ENCODE measurements around the gene SPATA17.

- TF ChIP-seq, protein P1, sequence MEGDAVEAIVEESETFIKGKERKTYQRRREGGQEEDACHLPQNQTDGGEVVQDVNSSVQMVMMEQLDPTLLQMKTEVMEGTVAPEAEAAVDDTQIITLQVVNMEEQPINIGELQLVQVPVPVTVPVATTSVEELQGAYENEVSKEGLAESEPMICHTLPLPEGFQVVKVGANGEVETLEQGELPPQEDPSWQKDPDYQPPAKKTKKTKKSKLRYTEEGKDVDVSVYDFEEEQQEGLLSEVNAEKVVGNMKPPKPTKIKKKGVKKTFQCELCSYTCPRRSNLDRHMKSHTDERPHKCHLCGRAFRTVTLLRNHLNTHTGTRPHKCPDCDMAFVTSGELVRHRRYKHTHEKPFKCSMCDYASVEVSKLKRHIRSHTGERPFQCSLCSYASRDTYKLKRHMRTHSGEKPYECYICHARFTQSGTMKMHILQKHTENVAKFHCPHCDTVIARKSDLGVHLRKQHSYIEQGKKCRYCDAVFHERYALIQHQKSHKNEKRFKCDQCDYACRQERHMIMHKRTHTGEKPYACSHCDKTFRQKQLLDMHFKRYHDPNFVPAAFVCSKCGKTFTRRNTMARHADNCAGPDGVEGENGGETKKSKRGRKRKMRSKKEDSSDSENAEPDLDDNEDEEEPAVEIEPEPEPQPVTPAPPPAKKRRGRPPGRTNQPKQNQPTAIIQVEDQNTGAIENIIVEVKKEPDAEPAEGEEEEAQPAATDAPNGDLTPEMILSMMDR (CRISPR knock-in tag; IDR thresholded peaks at IDR 0.05) = no peak
- TF ChIP-seq IRF2 (CRISPR knock-in tag; IDR thresholded peaks at IDR 0.05) = no peak
- no peak for TF ChIP-seq KLF15 (CRISPR knock-in tag; IDR thresholded peaks at IDR 0.05; ENCODE audit: borderline replicate concordance)
- no peak for TF ChIP-seq ZNF780A (CRISPR knock-in tag; IDR thresholded peaks at IDR 0.05)
- no peak for TF ChIP-seq SP4 (CRISPR knock-in tag; IDR thresholded peaks at IDR 0.05)
- no peak for TF ChIP-seq ZBTB7A (CRISPR knock-in tag; IDR thresholded peaks at IDR 0.05)
- TF ChIP-seq, protein P2, sequence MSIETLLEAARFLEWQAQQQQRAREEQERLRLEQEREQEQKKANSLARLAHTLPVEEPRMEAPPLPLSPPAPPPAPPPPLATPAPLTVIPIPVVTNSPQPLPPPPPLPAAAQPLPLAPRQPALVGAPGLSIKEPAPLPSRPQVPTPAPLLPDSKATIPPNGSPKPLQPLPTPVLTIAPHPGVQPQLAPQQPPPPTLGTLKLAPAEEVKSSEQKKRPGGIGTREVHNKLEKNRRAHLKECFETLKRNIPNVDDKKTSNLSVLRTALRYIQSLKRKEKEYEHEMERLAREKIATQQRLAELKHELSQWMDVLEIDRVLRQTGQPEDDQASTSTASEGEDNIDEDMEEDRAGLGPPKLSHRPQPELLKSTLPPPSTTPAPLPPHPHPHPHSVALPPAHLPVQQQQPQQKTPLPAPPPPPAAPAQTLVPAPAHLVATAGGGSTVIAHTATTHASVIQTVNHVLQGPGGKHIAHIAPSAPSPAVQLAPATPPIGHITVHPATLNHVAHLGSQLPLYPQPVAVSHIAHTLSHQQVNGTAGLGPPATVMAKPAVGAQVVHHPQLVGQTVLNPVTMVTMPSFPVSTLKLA (IDR thresholded peaks at IDR 0.05) = no peak
- TF ChIP-seq ATF3 (CRISPR knock-in tag; IDR thresholded peaks at IDR 0.05) = no peak
- no peak for TF ChIP-seq MXI1 (IDR thresholded peaks at IDR 0.05; ENCODE audit: borderline replicate concordance, low read depth, low read length)
- TF ChIP-seq ZNF776 (CRISPR knock-in tag; IDR thresholded peaks at IDR 0.05) = no peak
- no peak for TF ChIP-seq POLR2A (IDR thresholded peaks at IDR 0.05; ENCODE audit: insufficient read depth in 1 of 2, low read depth in 2 of 2, low read length in 2 of 2)
These were observed 266.0 kb downstream of the SPATA17 start for GRCh38 chr1:217897100-217897499.

Measured in HepG2 (cell line).